ENCODE measurements around the gene GPR108. TPM values are rescaled to one million over a fixed set of nuclear protein-coding genes. Genes with fewer than 3 reads are reported as not detected.
A peak's percentile ranks its signal among the peaks of the same experiment; 100 is the strongest.

The GPR108 gene
- total RNA-seq, 4 donors from 2014 or later = 22.6 to 40.3 (median 32.3) TPM

- Histone ChIP-seq H3K4me1 (no peaks in the 10 kb centered on the region), H3K27me3 (no peaks in the 10 kb centered on the region), H3K4me3 (no peak overlapping the region), H3K9me3 (no peaks in the 10 kb centered on the region), H3K27ac (no peak overlapping the region), H3K36me3 (peaks cover 0 to 22% of the 10 kb centered on the region in 2 donors)
- DNase-seq (no peak), ATAC-seq (no peak)
- no peak for TF ChIP-seq POLR2A (IDR thresholded peaks at IDR 0.05)
- TF ChIP-seq, protein P1, sequence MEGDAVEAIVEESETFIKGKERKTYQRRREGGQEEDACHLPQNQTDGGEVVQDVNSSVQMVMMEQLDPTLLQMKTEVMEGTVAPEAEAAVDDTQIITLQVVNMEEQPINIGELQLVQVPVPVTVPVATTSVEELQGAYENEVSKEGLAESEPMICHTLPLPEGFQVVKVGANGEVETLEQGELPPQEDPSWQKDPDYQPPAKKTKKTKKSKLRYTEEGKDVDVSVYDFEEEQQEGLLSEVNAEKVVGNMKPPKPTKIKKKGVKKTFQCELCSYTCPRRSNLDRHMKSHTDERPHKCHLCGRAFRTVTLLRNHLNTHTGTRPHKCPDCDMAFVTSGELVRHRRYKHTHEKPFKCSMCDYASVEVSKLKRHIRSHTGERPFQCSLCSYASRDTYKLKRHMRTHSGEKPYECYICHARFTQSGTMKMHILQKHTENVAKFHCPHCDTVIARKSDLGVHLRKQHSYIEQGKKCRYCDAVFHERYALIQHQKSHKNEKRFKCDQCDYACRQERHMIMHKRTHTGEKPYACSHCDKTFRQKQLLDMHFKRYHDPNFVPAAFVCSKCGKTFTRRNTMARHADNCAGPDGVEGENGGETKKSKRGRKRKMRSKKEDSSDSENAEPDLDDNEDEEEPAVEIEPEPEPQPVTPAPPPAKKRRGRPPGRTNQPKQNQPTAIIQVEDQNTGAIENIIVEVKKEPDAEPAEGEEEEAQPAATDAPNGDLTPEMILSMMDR (IDR thresholded peaks at IDR 0.05 in 4 of 5, conservative IDR thresholded peaks at IDR 0.05 in 1 of 5) = no peak
- intact Hi-C loops (cut with DNase I; ENCODE audit: low total_unique reads) = no loop called here
- in situ Hi-C loops (cut with MboI; ENCODE audit: low sequenced_read_pairs in 4 of 4) = loop anchor here in 2 of 4 donors (25.0 kb wide), 2 partner anchors 216 to 341 kb away; partner anchors contain the start of genes GTF2F1 (in 1 of the 2), PSPN (in 1 of the 2) and TUBB4A (in 1 of the 2)
Measured at GRCh38 chr19:6728346-6728745, 9.0 kb downstream of the GPR108 start.

GRCh38 chr19:6725513-6726231, 11.7 kb downstream of the GPR108 start:
- Histone ChIP-seq H3K27me3 (no peaks in the 10 kb centered on the region), H3K36me3 (no peaks in the 10 kb centered on the region), H3K4me3 (no peak overlapping the region), H3K27ac (no peak overlapping the region), H3K4me1 (no peaks in the 10 kb centered on the region), H3K9me3 (no peaks in the 10 kb centered on the region)
- DNase-seq = no peak
- in situ Hi-C loops (cut with MboI; ENCODE audit: low sequenced_read_pairs in 4 of 4) (loop anchor here in 2 of 4 donors (25.0 kb wide), 2 partner anchors 213 to 338 kb away; partner anchors contain the start of genes GTF2F1 (in 1 of the 2), PSPN (in 1 of the 2) and TUBB4A (in 1 of the 2)), intact Hi-C loops (cut with DNase I; ENCODE audit: low total_unique reads) (no loop called here)
- TF ChIP-seq, protein P1 (IDR thresholded peaks at IDR 0.05 in 4 of 5, conservative IDR thresholded peaks at IDR 0.05 in 1 of 5) = no peak
- no peak for TF ChIP-seq POLR2A (IDR thresholded peaks at IDR 0.05)
- no peak for ATAC-seq

GRCh38 chr19:6724631-6725492, 12.5 kb downstream of the GPR108 start:
- intact Hi-C loops (cut with DNase I; ENCODE audit: low total_unique reads) = no loop called here
- Histone ChIP-seq H3K27ac (no peak overlapping the region), H3K4me3 (no peak overlapping the region), H3K9me3 (no peaks in the 10 kb centered on the region), H3K36me3 (no peaks in the 10 kb centered on the region), H3K4me1 (no peaks in the 10 kb centered on the region), H3K27me3 (no peaks in the 10 kb centered on the region)
- ATAC-seq (no peak), DNase-seq (no peak)
- no peak for TF ChIP-seq POLR2A (IDR thresholded peaks at IDR 0.05)
- TF ChIP-seq, protein P1 (IDR thresholded peaks at IDR 0.05 in 4 of 5, conservative IDR thresholded peaks at IDR 0.05 in 1 of 5) = no peak
- in situ Hi-C loops (cut with MboI; ENCODE audit: low sequenced_read_pairs in 4 of 4) = loop anchor here in 2 of 4 donors (25.0 kb wide), 2 partner anchors 213 to 338 kb away; partner anchors contain the start of genes GTF2F1 (in 1 of the 2), PSPN (in 1 of the 2) and TUBB4A (in 1 of the 2)

DNA sequence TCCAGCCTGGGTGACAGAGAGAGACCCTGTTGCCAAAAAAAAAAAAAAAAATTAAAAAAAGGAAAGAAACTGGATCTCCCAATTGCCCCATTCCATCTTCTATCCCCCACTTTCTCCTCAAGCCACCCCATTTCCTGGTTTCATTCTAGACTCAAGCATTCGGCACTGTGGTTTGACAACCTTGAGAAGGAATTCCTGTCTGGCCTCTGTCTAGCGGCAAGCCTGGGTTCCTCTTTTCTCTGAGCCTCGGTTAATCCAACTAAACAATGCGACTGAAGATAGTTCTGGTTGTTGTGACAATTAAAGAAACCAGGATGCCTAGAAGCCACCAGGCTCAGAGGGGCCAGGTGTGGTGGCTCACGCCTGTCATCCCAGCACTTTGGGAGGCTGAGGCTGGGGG, 13.6 kb downstream of the GPR108 start:
- ATAC-seq (no peak), DNase-seq (no peak)
- Histone ChIP-seq H3K9me3 (no peaks in the 10 kb centered on the region), H3K36me3 (no peaks in the 10 kb centered on the region), H3K27ac (peak overlapping the region in 3 of 4 donors; percentile 9 to 47 (median 46)), H3K4me1 (no peaks in the 10 kb centered on the region), H3K27me3 (no peaks in the 10 kb centered on the region), H3K4me3 (no peak overlapping the region)
- intact Hi-C loops (cut with DNase I; ENCODE audit: low total_unique reads) = no loop called here
- no peak for TF ChIP-seq POLR2A (IDR thresholded peaks at IDR 0.05)
- TF ChIP-seq, protein P1 (IDR thresholded peaks at IDR 0.05 in 4 of 5, conservative IDR thresholded peaks at IDR 0.05 in 1 of 5) = no peak
- in situ Hi-C loops (cut with MboI; ENCODE audit: low sequenced_read_pairs in 4 of 4) = no loop called here

Measured in gastrocnemius medialis (tissue), 4 donors.